Hematopoietic multipotent progenitor cell (in vitro differentiated cells): Measurements from ENCODE around the gene ARHGEF7. TPM values are rescaled to one million over a fixed set of nuclear protein-coding genes. Genes with fewer than 3 reads are reported as not detected.
"Not testable (repeated sequence)": the region's sequence is repeated elsewhere in the genome, so short reads cannot be mapped to it uniquely, and the experiment has no call there.

Experiments
- DNase-seq, 3 donors: peaks; one replicate each; pipeline ENCODE4 v3.0.0-alpha.2; 2011 to 2015; ENCODE audit warnings: low read depth in 2 of 3, low spot score in 2 of 3
- total RNA-seq: library from RNA; depleted of rRNA; stranded (reverse); fragments of >200 nt; gene quantifications from one replicate; pipeline ENCODE4 v1.2.3, GENCODE V29; 2012

ARHGEF7 gene, protein sequence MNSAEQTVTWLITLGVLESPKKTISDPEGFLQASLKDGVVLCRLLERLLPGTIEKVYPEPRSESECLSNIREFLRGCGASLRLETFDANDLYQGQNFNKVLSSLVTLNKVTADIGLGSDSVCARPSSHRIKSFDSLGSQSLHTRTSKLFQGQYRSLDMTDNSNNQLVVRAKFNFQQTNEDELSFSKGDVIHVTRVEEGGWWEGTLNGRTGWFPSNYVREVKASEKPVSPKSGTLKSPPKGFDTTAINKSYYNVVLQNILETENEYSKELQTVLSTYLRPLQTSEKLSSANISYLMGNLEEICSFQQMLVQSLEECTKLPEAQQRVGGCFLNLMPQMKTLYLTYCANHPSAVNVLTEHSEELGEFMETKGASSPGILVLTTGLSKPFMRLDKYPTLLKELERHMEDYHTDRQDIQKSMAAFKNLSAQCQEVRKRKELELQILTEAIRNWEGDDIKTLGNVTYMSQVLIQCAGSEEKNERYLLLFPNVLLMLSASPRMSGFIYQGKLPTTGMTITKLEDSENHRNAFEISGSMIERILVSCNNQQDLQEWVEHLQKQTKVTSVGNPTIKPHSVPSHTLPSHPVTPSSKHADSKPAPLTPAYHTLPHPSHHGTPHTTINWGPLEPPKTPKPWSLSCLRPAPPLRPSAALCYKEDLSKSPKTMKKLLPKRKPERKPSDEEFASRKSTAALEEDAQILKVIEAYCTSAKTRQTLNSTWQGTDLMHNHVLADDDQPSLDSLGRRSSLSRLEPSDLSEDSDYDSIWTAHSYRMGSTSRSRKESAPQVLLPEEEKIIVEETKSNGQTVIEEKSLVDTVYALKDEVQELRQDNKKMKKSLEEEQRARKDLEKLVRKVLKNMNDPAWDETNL
- 34.2 TPM for total RNA-seq

GRCh38 chr13:111115061-111115964, at the start of gene ARHGEF7:
Gene ARHGEF7, plus strand, starts transcription at chr13:111115310. Its CDS starts 217 bp downstream, at chr13:111115527.
- DNase-seq = peak in 1 of 3 donors; percentile 23

DNA sequence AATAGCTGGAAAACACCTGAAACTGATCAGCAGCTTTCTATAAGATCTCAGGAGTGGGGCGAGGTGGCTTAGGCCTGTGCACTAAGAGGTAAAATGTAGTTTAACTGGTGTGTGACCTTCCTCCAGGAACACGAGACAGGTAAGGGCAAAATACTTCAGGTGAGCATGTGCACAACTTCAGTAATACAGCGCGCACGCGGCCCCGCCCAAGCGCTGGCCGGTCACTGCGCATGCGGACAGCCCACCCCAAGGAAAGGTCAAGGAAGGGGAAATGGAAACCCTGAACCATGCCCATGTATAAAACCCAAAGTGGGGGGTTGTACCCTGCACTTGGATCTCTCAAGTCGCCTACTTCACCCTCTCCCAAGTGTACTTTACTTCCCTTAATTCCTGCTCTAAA, 49.4 kb upstream of the ARHGEF7 start:
- no peak for DNase-seq

GRCh38 chr13:111066544-111066943, 48.6 kb upstream of the ARHGEF7 start:
- no peak for DNase-seq

- no peak for DNase-seq
Measured at GRCh38 chr13:111068009-111068350, 47.1 kb upstream of the ARHGEF7 start.

DNA sequence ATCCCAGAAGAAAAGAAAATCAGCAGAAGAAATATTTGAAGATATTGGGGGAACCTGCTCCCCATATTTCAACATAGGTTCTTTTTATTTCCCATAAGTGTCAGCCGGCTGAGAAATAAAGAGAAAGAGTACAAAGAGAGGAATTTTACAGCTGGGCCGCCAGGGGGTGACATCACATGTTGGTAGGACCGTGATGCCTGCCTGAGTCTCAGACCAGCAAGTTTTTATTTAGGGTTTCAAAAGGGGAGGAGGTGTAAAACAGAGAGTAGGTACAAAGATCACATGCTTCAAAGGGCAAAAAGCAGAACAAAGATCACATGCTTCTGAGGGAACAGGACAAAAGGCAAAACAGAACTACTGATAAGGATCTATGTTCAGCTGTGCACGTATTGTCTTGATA, 44.0 kb upstream of the ARHGEF7 start:
- DNase-seq = not testable (repeated sequence)

DNA sequence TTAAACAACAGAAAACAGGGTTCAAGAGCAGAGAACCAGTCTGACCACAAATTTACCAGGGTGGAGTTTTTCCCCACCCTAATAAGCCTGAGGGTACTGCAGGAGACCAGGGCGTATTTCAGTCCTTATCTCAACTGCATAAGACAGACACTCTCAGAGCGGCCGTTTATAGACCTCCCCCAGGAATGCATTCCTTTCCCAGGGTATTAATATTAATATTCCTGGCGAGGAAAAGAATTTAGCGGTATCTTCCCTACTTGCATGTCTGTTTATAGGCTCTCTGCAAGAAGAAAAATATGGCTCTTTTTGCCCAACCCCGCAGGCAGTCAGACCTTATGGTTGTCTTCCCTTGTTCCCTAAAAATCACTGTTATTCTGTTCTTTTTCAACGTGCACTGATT, 43.6 kb upstream of the ARHGEF7 start:
- DNase-seq = not testable (repeated sequence)

DNA sequence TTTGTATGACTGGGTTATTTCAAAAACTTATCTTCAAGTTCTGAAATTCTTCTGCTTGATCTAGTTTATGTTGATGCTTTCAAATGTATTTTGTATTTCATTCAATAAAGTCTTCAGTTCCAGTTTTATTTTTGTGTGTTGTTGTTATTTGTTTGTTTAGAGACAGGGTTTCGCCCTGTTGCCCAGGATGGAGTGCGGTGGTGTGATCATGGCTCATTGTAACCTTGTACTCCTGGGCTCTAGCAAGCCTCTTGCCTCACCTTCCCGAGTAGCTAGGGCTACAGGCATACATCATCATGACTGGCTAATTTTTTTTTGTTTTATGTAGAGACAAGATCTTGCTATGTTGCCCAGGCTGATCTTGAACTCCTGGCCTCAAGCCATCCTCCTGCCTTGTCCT, 40.3 kb upstream of the ARHGEF7 start:
- DNase-seq = no peak

DNA sequence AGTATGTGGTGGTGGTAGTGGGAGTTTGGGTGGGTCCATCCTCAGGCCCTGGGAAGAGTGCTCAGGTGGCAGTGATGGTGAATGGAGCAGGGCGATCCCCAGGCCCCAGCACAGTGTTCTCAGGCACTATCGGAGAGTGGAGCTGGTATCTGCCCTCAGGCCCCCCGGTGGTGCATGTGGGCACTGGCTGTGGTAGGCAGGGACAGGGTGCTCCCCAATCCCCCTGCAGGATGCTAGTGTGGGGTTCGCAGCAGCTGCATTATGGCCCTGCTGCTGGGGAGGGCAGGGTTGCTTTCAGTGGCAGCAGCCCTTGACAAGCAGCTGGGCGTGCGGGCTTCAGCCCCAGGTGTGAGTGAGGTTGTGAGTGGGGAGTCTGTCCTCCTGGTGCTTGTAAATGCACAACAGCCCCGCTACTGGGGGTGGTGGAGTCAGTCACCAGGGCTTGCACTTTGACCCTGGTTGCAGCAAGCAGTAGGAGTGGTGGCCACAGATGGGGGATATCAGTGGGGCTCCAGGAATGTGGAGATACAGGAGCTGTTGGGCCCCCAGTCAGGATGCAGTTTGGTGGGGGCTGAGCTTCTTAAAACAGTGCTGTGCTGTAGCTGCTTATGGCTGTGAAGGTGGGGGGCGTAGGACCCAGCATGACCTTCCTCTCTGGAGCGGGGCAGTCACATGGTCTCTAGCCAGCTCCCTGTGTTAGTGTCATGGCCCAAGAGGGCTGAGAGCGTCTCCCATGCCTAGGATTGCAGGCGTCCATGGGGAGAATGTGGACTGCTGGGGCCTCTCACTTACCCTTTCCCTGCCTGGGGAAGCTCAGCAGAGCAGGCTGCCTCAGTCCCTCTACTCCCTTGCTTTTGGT, 38.7 kb upstream of the ARHGEF7 start:
- no peak for DNase-seq

- DNase-seq = no peak
Measured at GRCh38 chr13:111079375-111079774, 35.7 kb upstream of the ARHGEF7 start.

DNA sequence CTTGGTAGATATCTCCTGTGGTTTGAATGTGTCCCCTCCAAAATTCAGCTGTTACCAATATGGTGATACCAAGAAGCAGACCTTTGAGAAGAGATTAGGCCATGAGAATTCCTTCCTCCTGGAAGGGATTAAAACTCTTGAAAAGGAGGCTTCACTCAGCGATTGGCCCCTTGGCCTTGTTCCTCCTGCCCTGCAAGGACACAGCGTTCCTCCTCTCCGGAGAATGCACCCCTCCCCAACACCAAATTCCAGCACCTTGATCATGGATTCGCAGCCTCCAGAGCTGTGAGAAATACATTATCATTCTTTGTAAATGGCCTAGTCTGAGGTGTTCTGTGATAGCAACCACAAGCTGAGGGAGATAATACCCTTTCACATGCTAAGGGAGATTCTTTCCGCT, 34.5 kb upstream of the ARHGEF7 start:
- no peak for DNase-seq

DNA sequence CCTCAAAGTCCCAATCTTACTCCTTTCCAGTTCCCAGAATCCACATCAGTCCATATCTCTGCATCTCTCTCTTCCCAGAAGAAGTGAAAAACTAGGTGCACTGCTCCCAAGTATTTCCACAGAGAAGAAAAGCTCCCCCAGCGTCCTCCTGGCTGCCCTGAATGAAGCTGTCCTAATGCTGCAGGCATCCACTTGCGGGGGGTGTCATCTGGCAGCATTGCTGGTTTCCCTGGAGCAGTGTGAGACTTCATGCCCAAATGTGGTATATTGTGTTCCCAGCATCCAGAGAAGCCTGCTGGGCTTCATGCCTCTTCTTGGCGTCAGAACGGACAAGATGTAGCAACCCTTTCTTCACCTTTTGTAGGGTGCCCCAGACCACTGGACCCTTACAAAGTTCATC, 32.9 kb upstream of the ARHGEF7 start:
- no peak for DNase-seq

GRCh38 chr13:111082769-111083168, 32.3 kb upstream of the ARHGEF7 start:
- not testable (repeated sequence) for DNase-seq

DNA sequence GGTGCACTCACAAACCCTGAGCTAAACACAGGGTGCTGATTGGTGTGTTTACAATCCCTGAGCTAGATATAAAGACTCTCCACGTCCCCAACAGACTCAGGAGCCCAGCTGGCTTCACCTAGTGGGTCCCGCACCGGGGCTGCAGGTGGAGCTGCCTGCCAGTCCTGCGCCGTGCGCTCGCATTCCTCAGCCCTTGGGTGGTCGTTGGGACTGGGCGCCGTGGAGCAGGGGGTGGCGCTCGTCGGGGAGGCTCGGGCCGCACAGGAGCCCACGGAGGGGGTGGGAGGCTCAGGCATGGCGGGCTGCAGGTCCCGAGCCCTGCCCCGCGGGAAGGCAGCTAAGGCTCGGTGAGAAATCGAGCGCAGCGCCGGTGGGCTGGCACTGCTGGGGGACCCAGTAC, 31.4 kb upstream of the ARHGEF7 start:
- not testable (repeated sequence) for DNase-seq

DNA sequence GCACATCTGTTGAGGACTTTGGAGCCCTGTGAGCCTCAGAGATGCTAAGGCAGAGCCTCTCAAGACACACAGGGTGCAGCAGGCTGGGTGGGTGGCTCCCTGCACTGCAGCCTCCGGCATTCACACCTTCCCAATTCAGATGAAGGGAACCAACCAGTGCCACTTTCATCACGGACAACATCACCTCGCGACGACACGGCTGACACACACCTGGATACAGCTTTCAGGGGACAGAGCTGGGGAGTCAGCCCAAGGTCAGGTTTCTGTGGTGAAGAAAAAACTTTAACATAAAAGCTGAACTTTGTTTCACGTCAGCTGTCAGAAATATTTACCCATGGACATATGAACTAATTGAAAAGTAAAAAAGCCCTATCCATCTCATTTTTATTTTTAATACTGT, 24.9 kb upstream of the ARHGEF7 start:
- no peak for DNase-seq

- no peak for DNase-seq
Measured at GRCh38 chr13:111092685-111093084, 22.4 kb upstream of the ARHGEF7 start.

DNA sequence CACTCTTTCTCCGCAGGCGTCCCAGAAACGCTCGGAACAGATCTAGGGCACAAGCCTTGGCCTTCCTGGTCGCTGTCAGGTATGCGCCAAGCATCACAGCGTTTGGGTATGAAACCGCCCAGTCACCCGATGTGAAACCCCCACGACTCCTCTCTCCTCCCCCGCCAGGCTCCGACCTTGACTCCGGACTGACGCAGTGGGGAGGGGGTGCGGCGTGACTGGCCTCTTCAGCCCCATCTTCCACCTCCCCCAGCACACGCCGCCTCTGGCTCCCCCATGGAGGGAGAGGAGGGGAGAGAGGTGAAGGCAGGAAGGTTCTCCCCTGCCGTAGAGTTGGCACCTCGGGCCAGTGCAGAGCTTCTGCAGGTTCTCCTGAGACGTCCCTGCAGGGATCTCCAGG, 22.0 kb upstream of the ARHGEF7 start:
- DNase-seq = no peak

DNA sequence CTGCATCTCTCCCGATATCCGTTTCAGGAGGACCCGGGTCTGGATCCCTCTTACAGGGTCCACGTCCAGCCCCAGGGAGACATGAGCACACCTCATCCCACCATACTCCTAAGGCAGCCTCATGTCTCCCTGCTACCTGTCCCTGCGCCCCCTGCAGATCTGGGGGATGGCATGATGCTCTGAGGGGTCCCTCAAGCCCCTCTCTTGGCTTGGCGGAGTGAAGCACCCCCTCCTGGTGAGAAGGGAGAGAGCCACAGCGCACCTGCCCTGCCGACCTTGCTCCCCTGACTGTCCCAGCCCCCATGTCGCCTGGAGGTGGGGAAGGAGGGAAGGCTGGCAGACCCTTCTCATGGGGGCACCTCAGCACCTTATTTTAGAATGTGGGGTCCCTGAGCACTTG, 21.5 kb upstream of the ARHGEF7 start:
- no peak for DNase-seq

DNA sequence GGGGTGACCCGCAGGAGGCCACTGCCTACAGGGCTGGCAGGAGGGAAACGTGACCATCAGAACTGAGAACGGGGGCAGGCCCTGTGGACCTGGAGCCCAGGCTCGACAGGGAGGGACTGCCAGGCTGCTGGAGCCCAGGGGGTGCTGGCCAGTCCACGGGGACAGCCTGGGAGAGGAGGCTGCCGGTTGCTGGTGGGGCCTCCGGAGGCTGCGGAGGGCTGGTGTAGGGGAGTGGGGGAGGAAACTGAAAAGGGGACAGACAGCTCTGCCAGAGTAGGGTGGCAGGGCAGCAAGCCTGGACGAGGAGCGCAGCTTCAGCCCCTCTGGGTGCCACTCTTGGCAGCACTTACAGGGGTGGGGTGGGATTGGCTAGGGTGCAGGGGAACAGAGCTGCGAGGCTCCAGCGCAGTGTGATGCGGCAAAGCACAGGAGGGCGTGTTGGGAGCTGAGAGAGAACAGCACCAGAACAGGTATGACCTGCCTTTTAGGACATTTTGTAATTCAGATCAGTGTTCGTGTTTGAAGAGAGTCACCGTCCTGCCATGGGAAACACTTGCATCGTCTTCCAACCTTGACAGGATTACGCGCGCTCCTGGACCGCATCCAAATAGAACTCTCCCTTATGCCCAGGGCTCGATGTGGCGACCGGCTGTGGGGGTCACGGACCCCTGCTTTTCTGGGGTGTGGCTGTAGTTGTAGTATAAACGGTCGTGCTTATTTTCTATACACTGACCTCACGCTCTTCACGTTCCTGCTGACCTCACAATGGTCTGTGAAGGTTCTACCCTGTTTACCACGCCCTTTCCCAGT, 19.9 kb upstream of the ARHGEF7 start:
- DNase-seq = no peak

DNA sequence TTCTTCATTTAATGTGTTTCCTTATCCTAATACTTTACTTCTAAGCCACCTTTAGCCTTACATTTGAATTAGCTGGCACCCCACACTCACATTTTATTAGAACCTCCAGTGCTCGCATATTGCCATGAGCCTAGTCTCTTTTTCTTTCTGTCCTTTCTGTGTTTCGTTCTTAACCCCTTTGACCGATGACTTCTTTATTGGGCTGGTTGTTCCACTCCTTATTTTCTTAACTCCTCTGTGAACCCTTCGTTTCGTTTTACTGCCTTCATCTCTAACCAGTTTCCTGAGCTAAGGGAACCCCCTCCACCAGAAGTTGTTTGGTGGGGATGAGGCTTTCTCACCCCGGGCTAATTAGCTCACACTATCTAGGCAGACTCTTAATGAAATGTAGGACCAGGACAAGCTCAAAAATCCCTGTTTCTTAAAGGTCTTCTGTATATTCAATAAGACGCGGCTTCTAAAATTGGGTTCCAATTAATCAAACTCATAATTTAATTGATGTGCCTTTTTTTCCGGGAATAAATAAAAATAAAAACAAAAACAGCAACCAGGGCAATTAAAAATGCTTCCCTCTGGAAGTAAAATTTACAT, 19.1 kb upstream of the ARHGEF7 start:
- no peak for DNase-seq
